Left ventricle myocardium inferior (tissue), 1 donor: Measurements from ENCODE around the gene MED27. TPM values are rescaled to one million over a fixed set of nuclear protein-coding genes. Genes with fewer than 3 reads are reported as not detected.

Source experiments
- DNase-seq: peaks from one replicate; pipeline ENCODE4 v3.0.0-alpha.2; 2020
- H3K27ac ChIP-seq: fragments of 200-600 bp; replicated peaks from 2 replicates; pipeline ENCODE4 v1.8.0; 2021
- H3K27me3 ChIP-seq: fragments of 200-600 bp; 2 replicates; pipeline ENCODE4 v1.8.0; 2021; ENCODE audit warnings: low read depth
- H3K36me3 ChIP-seq: fragments of 200-600 bp; 2 replicates; pipeline ENCODE4 v1.8.0; 2021
- H3K4me1 ChIP-seq: fragments of 200-600 bp; 2 replicates; pipeline ENCODE4 v1.8.0; 2021
- H3K4me3 ChIP-seq: fragments of 200-600 bp; 2 replicates; pipeline ENCODE4 v1.8.0; 2021; ENCODE audit warnings: mild to moderate bottlenecking, moderate library complexity
- H3K9me3 ChIP-seq: fragments of 200-600 bp; replicated peaks from 2 replicates; pipeline ENCODE4 v1.8.0; 2021
- intact Hi-C: fragments of 100-400 bp; cut with micrococcal nuclease; formaldehyde crosslinking; loops from one replicate; pipeline ENCODE4 v1.11.0; 2022
- total RNA-seq: library from RNA; stranded (reverse); fragmentation: NEBNext Ultra II Directional; extraction: Animal tissue kit (Norgen Biotek cat#: 25700); gene quantifications from one replicate; pipeline ENCODE4 v1.2.1, GENCODE V29; 2021
- TF ChIP-seq, protein P1 (sequence below): fragments of 200-600 bp; IDR thresholded peaks from 2 replicates; pipeline ENCODE4 v1.8.0; 2021; ENCODE audit warnings: antibody characterized with exemption, mild to moderate bottlenecking, borderline replicate concordance
- donor health status: DM: no; HTN: yes; CAD: no; lungs with severe emphysema.

The MED27 gene
- total RNA-seq, 1 donor from 2014 or later = 16.3 TPM

DNA sequence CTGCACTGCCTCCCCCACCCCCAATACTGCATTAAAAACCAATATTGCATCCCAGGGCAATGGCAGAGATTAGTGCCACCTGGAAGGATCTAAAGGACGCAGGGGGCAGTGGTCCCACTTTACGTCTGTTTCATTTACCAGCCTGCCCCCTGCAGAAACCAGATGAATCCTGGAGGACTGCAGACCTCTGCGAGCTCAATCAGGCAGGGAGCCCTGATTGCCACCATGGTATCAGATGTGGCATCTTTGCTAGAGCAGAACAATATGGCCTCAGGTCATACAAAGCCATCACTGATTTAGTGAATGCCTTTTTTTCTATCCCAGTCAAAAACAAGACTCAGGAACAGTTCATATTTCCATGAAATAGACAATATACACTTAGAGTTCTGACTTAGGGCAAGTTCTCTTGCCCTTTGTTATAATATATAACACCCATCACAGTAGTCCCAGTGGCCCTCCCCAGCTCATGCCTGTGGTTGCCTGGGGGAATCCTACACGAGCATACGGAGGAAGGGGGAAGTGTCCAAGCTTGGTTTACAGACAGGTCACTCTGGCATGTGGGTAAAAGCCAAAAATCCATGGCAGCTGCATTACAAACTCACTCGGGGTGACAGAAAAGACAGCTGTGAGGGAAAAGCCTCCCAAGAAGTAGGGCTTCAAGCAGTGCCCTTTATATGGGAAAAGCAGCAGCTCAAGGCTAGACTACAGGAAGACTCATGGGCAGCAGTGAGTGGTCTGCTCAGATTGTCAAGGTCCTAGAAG lies 85.1 kb downstream of the MED27 start:
- TF ChIP-seq, protein P1, sequence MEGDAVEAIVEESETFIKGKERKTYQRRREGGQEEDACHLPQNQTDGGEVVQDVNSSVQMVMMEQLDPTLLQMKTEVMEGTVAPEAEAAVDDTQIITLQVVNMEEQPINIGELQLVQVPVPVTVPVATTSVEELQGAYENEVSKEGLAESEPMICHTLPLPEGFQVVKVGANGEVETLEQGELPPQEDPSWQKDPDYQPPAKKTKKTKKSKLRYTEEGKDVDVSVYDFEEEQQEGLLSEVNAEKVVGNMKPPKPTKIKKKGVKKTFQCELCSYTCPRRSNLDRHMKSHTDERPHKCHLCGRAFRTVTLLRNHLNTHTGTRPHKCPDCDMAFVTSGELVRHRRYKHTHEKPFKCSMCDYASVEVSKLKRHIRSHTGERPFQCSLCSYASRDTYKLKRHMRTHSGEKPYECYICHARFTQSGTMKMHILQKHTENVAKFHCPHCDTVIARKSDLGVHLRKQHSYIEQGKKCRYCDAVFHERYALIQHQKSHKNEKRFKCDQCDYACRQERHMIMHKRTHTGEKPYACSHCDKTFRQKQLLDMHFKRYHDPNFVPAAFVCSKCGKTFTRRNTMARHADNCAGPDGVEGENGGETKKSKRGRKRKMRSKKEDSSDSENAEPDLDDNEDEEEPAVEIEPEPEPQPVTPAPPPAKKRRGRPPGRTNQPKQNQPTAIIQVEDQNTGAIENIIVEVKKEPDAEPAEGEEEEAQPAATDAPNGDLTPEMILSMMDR = no peak
- intact Hi-C loops = no loop called here
- no peaks in the 10 kb centered on the region for H3K27me3 ChIP-seq
- DNase-seq = no peak
- peaks cover 7% of the 10 kb centered on the region for H3K36me3 ChIP-seq
- no peak overlapping the region for H3K4me3 ChIP-seq
- no peaks in the 10 kb centered on the region for H3K9me3 ChIP-seq
- H3K4me1 ChIP-seq = peaks cover 26% of the 10 kb centered on the region
- no peak overlapping the region for H3K27ac ChIP-seq

DNA sequence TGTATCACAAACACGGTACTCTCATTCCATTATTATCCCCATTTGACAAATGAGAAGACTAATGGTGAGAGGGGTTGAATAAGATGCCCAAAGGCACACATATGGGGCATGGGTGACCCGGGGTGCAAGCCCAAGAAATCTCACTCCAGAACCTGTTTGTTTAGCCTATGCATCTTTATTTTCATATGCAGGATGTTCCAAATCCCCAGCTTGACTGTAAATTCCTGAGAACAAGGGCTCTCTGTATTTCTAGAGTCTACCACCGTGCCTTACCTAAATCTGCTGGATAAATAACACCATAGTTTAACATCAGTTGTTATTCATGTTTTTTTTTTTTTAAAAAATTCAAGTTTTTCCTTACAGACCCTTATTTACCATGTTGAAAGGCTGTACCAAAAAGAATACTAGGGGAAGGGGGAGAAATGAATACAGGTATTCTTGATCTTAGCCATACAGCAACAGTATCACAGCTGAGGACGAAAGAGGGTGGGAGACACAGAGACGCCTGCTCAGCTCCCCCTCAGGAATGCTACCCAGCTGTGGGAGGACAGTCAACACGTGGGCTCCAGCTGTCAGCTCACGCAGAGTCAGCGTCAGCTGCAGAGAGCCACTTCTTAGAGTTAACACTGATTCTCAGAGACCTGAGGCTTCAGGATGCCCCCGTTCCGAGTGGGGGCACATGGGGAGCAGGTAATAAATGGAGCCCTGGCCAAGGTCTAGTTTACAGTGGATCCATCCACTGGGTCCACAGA lies 86.6 kb downstream of the MED27 start:
- Histone ChIP-seq H3K27ac (no peak overlapping the region), H3K36me3 (peaks cover 7% of the 10 kb centered on the region), H3K9me3 (no peaks in the 10 kb centered on the region), H3K4me1 (peaks cover 21% of the 10 kb centered on the region), H3K27me3 (no peaks in the 10 kb centered on the region), H3K4me3 (no peak overlapping the region)
- intact Hi-C loops = no loop called here
- DNase-seq = no peak
- TF ChIP-seq, protein P1 = no peak

DNA sequence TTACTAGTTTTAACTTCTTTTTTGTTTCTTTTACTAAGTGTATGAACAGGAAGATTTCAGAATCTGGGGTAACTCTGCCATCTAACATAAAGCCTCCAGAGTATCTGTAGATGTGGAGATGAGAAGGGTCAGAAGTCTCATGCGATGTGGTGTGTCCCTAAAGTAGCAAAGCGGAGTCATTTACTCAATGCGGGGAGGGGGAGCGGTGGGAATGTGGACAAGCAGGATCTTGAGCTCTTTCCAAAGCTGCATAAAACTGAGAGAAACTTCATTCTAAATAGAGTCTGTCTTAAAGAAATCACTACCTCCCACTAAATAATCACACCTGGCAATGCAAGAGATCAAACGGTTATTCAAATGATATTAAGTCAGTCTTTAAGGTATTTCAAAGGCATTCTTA lies 92.4 kb downstream of the MED27 start:
- Histone ChIP-seq H3K9me3 (no peaks in the 10 kb centered on the region), H3K27me3 (no peaks in the 10 kb centered on the region), H3K4me1 (no peaks in the 10 kb centered on the region), H3K4me3 (no peak overlapping the region), H3K36me3 (no peaks in the 10 kb centered on the region), H3K27ac (no peak overlapping the region)
- TF ChIP-seq, protein P1 = no peak
- intact Hi-C loops = no loop called here
- DNase-seq = no peak

DNA sequence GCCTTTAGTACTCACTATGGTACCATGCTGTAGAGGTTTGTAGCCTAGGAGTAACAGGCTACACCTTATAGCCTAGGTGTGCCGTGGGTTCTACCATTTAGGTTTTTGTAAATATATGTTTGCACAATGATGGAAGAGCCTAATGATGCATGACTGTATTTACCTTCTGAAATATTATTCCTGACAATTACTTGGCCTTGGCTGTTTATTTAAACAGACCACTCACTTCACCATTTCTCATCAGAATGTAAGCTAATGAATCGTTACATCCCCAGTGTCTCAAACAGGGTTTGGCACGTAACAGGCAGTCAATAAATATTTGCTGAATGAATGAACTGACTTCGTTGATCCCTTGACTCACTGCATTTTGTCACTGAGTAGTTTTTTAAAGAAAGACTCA lies 93.1 kb downstream of the MED27 start:
- H3K27ac ChIP-seq = no peak overlapping the region
- no peaks in the 10 kb centered on the region for H3K27me3 ChIP-seq
- TF ChIP-seq, protein P1 = no peak
- intact Hi-C loops = no loop called here
- H3K4me3 ChIP-seq = no peak overlapping the region
- H3K36me3 ChIP-seq = no peaks in the 10 kb centered on the region
- no peak for DNase-seq
- H3K4me1 ChIP-seq = peaks cover 6% of the 10 kb centered on the region
- H3K9me3 ChIP-seq = no peaks in the 10 kb centered on the region

DNA sequence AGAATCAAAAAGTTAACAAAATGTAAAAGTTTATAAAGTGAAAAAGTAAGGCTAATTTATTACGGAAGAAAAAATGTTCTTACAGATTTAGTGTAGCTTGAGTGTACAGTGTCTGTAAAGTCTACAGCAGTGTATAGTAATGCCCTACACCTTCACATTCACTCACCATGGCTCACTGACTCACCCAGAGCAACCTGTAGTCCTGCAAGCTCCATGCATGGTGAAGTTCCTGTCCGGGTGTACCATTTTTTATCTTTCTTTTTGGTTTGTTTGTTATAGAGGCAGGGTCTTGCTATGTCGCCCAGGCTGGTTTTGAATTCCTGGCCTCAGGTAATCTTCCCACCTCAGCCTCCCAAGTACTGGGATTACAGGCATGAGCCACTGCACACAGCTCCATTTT lies 93.6 kb downstream of the MED27 start:
- no peak for DNase-seq
- H3K27me3 ChIP-seq = no peaks in the 10 kb centered on the region
- intact Hi-C loops = no loop called here
- no peak overlapping the region for H3K27ac ChIP-seq
- no peak overlapping the region for H3K4me3 ChIP-seq
- H3K4me1 ChIP-seq = peaks cover 11% of the 10 kb centered on the region
- H3K36me3 ChIP-seq = no peaks in the 10 kb centered on the region
- TF ChIP-seq, protein P1 = no peak
- H3K9me3 ChIP-seq = no peaks in the 10 kb centered on the region
